ENCODE data around the gene CDC42BPB.

CDC42BPB gene

DNA sequence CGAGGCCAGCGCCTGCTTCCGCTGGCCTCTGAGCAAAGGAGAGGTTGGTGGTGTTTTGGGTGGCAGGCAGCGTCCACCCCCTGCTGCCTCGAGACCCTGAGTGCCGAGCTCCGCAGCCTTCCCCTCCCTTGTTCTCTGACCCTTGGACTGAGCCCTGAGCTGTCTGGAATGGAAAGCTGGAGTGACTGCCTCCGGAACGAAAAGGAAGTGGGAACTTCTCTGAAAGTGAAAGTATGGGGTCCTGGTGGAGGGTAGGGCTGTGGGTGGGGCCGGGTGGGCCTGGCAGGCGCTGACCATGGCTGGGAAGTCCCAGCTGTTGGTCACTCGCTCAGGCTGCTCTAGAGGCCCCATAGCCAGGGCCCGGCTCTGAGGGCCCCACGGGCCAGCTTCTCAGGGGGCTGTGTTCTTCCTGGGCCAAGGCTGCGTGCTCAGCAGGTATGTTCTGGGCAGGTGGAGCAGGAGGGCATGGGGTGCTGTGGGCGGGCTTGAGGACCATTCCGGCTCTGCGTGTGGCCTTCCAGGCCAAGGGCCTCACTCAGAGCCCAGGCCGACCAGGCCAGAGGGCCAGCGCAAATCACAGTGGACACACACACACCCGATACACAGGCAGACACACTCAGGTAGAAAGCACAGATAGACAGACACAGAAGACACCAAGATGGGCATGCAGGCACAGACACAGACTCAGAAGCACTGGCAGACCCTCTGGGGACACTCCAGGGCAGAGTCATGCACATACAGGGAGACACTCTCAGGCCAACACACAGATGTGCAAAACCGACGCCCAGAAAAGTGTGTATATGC is 37.3 kb upstream of the CDC42BPB start, which contains the start of gene EXOC3L4:
EXOC3L4 (plus strand) TSS at position 320 of the 804 bp plus-strand sequence. CDS start 5,495 bp downstream, outside the sequence.
- no peak for DNase-seq (ENCODE audit: low spot score)

- DNase-seq (ENCODE audit: low spot score): no peak
Measured at GRCh38 chr14:103093856-103094405, 36.6 kb upstream of the CDC42BPB start.

DNA sequence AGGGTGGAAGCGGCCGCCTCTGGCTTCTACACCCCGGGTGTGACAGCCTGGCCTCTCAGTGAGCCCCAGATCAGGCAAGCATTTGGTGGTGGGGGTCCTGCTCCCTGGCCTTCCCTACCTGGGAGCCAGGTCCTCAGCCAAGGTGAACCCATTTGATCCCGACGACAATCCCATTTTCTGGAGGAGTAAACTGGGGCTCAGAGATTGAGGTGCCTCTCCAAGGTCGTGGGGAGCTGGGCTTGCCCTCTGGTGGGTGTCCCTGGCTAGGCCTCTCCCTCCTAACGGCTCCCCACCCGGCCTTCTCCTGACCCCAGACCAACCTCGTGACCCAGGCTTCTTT is 34.5 kb upstream of the CDC42BPB start:
- no peak for DNase-seq (ENCODE audit: low spot score)

GRCh38 chr14:103091041-103091882 is 33.9 kb upstream of the CDC42BPB start:
- DNase-seq (ENCODE audit: low spot score): peak; percentile 68

- DNase-seq (ENCODE audit: low spot score): no peak
Measured at GRCh38 chr14:103090481-103091020, 33.2 kb upstream of the CDC42BPB start.

DNA sequence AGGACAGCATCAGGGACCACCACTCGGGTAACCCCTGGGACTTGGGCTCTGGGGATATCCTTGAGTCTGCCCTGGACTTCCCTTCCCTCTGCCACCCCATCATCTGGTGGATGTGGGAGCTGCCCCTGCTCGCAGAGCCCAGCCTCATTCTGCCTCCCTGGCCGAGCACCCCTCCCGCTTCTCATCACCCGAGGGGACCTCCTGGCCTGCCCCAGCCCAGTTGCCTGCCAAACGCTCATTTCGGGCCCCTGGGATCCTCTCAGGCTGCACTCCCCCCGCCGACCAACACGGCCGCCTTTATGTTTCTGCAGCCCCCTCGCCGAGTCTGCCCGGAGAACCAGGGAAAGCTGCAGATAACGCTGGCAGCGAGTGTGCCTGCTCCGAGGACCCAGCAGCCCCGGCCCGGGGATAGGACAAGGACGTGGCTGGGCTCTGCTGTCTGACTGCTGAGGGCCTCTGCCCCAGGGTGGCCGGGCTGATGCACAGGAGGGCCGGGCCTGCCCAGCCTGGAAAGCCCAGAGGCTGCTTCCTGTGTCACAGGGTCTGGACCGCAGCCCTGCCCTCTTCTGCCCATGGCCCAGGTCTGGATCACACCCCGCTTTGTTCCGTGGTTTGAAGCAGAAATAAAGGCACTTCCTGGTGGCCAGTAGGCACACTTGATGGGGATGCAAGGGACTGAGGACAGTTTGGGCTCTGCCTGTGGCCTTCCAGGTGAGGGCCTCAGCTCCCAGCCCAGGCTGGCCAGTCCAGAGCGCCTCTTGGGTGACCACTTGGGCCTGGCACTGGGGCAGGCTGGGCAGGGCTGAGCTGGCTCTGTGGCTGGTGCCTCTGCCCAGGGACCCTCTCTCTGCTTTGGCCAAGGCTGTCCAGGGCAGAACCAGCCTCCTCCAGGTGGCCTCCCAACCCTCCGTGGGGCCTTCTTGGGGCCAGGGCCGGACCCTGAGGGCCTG is 32.3 kb upstream of the CDC42BPB start:
- DNase-seq (ENCODE audit: low spot score): no peak

- DNase-seq (ENCODE audit: low spot score): no peak
Measured at GRCh38 chr14:103088921-103089320, 31.6 kb upstream of the CDC42BPB start.

GRCh38 chr14:103087343-103087835 is 30.0 kb upstream of the CDC42BPB start:
- DNase-seq (ENCODE audit: low spot score): no peak

- no peak for DNase-seq (ENCODE audit: low spot score)
Measured at GRCh38 chr14:103086771-103087342, 29.5 kb upstream of the CDC42BPB start.

GRCh38 chr14:103085106-103086091 is 28.1 kb upstream of the CDC42BPB start:
- no peak for DNase-seq (ENCODE audit: low spot score)

DNA sequence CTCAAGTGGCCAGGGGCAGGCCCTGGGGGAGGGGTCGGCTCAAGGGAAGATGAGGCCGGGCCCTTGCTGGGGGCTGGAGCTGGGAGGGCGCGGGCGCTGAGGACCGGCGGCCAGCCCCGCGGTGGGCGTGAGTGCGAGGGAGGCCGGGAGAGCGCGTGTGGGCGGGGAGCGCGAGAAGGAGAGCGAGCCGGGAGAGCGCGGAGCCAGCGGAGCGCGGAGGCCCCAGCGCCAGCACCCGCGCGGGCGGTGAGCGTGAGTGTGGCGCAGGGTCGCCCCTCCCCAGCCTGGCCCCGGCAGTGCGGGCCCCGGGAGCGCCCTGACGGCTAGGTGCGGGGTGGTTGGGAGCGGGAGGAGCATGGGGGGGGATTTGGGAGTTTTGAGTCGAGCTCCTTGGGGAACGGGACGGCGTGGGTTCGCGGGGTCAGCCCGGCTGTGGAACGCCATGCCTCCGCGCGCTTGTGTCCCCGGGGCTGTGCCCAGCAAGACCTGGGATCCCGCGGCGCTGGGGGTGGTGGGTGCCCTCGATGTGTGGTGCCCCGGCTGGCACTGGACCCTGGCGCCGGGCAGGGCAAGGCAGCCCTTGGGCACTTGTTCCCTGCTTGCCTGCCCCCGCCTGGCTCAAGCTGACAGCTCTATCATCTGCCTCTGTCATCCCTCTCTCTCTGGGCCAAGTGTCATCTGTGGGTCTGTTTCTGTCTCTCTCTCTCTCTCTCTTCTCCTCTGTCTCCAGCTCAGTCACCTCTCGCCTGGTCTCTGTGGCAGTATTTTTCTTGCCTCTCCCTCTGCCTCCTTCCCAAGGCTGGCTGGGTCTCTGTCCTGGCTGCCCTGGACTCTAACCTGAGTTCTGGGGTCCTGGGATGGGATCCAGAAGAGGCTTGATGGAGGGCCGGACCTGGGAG is 26.9 kb upstream of the CDC42BPB start, which contains the start of gene LBHD2:
LBHD2 (plus strand) TSS at position 190 of the 899 bp plus-strand sequence. CDS start 1,803 bp downstream, outside the sequence.
- DNase-seq (ENCODE audit: low spot score): no peak

GRCh38 chr14:103081951-103082350 is 24.6 kb upstream of the CDC42BPB start:
- DNase-seq (ENCODE audit: low spot score): no peak

DNA sequence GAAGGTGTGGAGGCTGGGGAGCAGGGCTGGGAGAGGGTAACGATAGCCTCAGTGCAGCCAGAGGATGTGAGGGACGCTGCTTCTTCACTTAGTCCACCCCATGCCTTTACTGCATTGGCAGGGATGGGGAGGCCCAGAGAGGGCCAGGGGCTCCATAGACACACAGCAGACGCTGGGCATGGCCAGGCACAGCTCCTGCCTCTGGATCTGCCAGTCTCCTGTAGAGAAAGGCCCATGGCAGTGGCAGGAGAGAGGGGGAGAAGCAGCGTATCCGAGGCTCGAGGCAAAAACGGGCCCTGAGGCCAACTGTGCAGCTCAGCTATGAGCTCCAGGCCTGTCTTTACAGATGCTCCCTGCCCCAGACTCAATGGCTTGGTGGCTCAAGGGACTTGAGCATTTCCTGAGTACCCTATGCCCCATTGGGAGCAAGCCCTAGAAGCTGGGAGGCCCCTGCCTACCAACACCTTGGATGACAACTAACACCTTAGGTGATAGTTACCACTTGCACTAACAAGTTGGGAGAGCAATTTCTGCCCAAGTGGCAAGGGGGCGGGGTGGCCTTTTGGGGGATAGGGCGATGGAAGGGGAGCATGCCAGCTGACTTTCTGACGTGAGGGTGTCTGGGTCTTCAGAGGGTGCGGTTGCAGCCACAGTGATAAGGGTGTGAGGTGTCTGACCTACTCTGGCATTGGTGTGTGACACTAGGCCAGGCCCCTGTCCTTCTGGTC is 21.7 kb upstream of the CDC42BPB start:
- no peak for DNase-seq (ENCODE audit: low spot score)

DNA sequence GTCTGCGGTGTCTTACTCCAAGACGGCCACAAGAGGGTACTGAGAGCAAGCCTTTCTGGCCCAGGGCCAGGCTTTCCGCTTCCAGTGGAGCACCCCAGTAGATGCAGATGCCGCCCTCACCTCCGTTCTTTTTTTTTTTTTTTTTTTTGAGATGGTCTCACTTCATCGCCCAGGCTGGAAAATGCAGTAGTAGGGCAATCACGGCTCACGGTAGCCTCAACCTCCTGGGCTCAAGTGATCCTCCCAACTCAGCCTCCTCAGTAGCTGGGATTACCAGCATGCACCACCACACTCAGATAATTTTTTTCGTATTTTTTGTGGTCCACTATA is 21.0 kb upstream of the CDC42BPB start:
- DNase-seq (ENCODE audit: low spot score): peak; percentile 90

DNA sequence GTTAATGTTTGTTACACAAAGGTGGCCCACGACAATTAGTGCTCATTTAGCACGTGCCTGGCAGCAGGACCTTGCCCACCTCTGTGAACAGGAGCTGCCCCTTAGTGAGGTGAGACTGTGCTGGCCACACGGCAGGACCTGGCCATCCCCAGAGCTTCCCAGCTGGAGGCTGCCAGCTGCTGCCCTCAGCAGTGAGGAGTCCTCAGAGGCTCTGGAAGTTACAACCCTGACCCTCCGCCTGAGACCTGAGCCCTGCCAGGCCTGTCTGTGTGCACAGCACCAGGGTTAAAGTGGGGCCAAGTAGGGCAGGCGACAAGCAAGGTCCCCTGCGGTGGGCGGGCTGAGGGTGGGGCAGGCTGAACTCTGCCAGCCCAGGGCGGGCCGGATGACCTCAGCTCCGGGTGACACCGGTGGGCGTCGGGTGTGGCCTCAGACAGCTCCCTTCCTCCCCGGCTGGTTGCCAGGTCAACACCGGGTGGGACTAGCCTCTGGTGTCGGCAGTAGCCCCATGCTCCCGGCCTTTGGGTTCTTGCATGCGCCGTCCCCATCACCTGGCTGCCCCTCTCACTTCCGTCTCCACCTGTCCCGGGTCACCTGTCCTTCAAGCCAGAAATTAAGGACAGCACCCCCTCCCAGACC is 17.5 kb upstream of the CDC42BPB start:
- no peak for DNase-seq (ENCODE audit: low spot score)

DNA sequence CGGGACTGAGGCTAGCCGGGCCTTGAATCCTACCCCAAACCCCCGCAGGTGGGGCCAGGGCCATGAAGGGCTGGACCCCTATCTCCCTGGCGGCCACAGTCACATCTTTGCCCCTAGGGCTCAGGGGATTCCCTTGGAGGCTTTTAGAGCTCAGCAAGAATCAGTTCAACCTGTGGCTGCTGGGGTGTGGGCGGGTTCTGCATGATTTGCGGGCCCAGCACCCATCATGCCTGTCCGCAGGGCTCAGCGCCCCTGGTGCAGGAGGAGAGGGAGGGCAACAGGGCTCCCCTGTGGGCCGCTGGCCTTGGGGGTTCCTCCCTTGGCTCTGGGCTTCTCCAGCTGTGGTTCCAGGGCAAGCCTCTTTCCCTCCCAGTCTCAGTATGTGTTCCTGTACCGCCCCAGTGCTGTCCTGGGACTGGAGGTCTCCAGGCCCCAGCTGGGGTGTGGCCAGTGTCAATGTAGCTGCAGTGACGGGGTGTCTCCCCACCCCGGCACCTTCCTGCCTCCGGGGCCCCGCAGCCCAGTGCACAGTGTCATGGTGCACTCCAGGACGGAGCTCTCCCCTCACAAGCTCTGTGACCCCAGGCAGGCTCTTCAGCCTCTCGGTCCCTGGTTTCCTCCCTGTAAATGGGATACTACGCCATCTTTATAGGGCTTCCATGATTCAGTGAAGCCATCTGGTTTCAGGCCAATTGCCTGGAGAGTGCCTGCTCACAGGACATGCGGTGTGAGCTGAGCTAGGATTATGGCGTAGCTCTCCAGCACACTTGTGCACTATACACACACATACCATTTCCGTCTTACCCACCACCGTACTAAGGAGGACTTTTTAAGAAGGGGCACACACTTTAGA is 16.8 kb upstream of the CDC42BPB start:
- DNase-seq (ENCODE audit: low spot score): no peak

Data from RKO (cell line).